GM20000 (cell line): ENCODE results near the gene PPP1R9B.

Source experiments
- DNase-seq: peaks from one replicate; pipeline ENCODE4 v3.0.0; 2012; ENCODE audit warnings: low spot score
- CTCF ChIP-seq: IDR thresholded peaks from 2 replicates; pipeline ENCODE4 v1.5.1; 2012; ENCODE audit warnings: mild to moderate bottlenecking, control low read depth; ENCODE audit errors: extremely low read depth, missing control alignments

The PPP1R9B gene

DNA sequence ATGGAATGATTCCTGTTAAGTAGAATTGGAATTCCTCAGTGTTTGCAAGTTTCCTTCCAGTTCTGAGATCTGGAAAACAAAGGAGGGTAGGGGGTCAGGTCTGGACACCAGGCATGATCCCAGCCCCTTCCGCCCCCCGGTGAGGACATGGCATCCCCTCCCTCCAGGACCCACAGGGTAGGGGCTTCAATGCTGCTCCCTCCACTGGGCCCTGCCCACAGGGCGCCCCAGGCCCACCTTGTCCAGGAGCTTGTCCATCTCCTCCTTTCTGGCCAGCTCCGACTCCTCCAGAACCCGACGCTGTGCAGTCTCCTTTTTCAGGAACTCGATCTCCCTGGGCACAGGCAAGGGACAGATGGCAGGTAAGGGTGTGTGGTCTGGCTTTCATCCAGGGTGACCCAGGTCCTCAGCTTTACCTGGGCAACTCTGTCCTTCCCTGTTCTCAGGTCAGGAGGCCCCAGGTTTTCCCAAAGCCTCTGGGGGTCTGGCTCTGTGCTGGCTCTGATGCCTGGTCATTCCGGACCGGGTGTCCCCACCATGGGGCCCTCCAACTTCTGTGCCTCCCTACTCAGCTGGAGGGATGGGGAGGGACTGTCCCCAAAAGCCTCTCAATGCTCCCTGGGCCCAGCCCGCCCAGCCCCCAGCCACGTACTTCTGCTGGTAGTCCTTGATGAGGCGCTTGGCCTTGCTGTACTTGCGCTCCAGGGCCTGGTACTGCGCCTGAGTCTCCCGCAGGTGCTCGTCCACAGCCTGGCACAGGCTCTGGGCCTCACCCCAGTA lies 15.0 kb downstream of the PPP1R9B start:
- no peak for TF ChIP-seq CTCF

GRCh38 chr17:50134206-50135110 lies 16.0 kb downstream of the PPP1R9B start:
- TF ChIP-seq CTCF: no peak
- no peak for DNase-seq

More for the DNA sequence above, 15.0 kb downstream of the PPP1R9B start:
- DNase-seq: no peak

GRCh38 chr17:50133769-50134099 lies 16.7 kb downstream of the PPP1R9B start:
- TF ChIP-seq CTCF: no peak
- no peak for DNase-seq

DNA sequence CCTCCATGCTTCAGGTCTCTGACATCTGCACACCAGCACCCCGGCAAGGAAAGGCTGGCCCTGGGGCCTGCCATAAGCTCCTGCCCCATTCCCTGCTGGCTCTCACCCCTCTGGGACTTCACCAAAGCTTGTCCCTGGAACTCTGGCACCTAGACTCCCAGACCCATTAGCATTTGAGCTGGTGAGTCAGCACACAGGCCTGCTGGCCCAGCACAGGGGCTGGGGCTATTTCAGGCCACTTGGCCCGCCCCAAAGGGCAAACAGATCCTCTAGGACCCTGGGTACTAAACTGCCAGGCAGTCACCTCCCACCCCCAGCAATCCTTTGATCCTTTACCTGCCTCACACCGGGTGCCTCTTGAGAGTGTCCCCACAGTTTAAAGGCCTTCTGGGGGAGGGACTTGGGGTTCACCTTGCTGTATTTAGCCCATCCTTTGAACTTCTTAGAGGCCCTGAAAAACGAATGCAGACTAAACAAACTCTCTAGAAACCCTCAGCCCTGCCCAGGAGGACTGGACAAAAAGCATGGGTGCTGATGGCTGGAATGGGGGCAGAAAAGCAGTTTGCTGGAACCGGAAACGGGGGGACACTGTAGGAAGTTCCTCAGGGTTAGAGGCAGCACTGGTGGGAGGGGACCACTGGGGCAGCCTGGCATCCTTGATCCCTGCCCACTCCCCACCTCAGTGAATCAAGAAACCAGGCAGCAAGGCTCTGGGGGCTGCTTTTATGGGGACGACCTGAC lies 17.3 kb downstream of the PPP1R9B start:
- no peak for DNase-seq
- no peak for TF ChIP-seq CTCF

GRCh38 chr17:50132104-50132794 lies 18.2 kb downstream of the PPP1R9B start:
- no peak for TF ChIP-seq CTCF
- DNase-seq: peak; percentile 49

DNA sequence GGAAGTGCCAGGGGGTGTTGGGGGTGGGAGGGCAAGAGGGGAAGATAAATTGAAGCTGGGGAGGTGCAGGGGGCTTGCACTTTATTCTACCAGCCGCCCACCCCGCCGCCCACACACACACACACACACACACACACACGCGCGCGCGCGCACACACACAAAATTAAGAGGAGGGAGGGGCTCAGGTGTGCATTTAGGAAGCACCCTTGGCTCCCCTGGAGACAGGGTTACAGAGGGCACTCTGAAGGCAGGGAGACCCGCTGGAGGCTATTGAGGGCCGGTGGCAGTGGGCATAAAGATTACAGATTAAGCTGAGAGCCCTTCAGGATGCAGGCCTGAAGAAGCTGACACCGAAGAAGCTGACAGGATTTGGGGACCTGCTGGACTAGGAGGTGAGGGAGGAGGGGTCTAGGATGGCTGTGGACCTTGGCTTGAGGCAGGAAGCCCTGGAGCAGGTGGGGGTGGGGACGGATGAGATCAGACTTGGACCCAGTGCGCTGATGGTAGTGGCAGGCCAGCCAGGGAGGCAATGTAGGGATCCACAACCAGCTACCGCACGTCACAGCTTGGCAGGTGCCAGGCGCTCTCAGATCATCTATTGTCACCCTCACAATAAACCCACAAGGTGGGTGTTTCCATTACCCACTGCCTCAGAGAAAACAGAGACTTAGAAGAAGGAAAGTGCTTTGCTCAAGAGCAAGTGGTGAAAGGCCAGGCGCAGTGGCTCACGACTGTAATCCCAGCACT lies 19.7 kb downstream of the PPP1R9B start:
- no peak for TF ChIP-seq CTCF
- peak; percentile 53 for DNase-seq
